Articular chondrocyte of knee joint (primary cell): Measurements from ENCODE around the gene STARD13. TPM values are rescaled to one million over a fixed set of nuclear protein-coding genes. Genes with fewer than 3 reads are reported as not detected.

Experiments used
- total RNA-seq: library from RNA; depleted of rRNA; stranded (reverse); fragments of >200 nt; gene quantifications from 2 replicates; pipeline ENCODE4 v1.2.3, GENCODE V29; 2012

Gene STARD13
- total RNA-seq, result 34.5 and 35.1 TPM in 2 replicates

GRCh38 chr13:33285420-33286124 is at the start of gene STARD13:
TSS of gene STARD13 (minus strand) at chr13:33285755. CDS start at chr13:33285638, 117 bp downstream.

